ENCODE results near the gene SPARCL1.

DNA sequence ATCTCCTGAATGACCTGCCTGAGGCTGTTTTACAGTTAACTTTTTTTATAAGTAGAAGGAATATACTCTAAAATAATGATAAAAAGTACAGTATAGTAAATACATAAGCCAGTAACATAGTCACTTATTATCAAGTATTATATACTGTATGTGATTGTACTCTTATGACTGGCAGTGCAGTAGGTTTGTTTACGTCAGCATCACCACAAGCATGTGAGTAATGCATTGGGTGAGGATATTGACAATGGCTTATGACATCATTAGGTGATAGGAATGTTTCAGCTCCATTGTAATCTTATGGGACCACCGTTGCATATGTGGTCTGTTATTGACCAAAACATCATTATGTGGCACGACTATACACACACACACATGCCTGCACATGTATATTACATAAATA is 86.3 kb downstream of the SPARCL1 start:
- TF ChIP-seq, protein P1, sequence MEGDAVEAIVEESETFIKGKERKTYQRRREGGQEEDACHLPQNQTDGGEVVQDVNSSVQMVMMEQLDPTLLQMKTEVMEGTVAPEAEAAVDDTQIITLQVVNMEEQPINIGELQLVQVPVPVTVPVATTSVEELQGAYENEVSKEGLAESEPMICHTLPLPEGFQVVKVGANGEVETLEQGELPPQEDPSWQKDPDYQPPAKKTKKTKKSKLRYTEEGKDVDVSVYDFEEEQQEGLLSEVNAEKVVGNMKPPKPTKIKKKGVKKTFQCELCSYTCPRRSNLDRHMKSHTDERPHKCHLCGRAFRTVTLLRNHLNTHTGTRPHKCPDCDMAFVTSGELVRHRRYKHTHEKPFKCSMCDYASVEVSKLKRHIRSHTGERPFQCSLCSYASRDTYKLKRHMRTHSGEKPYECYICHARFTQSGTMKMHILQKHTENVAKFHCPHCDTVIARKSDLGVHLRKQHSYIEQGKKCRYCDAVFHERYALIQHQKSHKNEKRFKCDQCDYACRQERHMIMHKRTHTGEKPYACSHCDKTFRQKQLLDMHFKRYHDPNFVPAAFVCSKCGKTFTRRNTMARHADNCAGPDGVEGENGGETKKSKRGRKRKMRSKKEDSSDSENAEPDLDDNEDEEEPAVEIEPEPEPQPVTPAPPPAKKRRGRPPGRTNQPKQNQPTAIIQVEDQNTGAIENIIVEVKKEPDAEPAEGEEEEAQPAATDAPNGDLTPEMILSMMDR (IDR thresholded peaks at IDR 0.05), result no peak
- no peak for TF ChIP-seq ELF1 (IDR thresholded peaks at IDR 0.05)
- TF ChIP-seq EP300 (IDR thresholded peaks at IDR 0.05; ENCODE audit: borderline replicate concordance in 1 of 2, low read depth in 1 of 2, low read length in 1 of 2), result no peak
